AG09319 (cell line): Measurements from ENCODE around the gene DRG2.

Experiments
- DNase-seq: peaks from one replicate; pipeline ENCODE4 v3.0.0-alpha.2; 2010; ENCODE audit warnings: low read depth; ENCODE audit errors: extremely low read depth
- CTCF ChIP-seq: IDR thresholded peaks from 2 replicates; pipeline ENCODE4 v1.5.1; 2011; ENCODE audit warnings: low read depth, mild to moderate bottlenecking, inconsistent platforms, low read length, moderate library complexity

Gene DRG2

GRCh38 chr17:18121144-18121910 is 33.6 kb downstream of the DRG2 start:
- no peak for DNase-seq

GRCh38 chr17:18122990-18123753 is 35.4 kb downstream of the DRG2 start:
- no peak for DNase-seq
- no peak for TF ChIP-seq CTCF

More at GRCh38 chr17:18121144-18121910, 33.6 kb downstream of the DRG2 start:
- TF ChIP-seq CTCF: no peak

DNA sequence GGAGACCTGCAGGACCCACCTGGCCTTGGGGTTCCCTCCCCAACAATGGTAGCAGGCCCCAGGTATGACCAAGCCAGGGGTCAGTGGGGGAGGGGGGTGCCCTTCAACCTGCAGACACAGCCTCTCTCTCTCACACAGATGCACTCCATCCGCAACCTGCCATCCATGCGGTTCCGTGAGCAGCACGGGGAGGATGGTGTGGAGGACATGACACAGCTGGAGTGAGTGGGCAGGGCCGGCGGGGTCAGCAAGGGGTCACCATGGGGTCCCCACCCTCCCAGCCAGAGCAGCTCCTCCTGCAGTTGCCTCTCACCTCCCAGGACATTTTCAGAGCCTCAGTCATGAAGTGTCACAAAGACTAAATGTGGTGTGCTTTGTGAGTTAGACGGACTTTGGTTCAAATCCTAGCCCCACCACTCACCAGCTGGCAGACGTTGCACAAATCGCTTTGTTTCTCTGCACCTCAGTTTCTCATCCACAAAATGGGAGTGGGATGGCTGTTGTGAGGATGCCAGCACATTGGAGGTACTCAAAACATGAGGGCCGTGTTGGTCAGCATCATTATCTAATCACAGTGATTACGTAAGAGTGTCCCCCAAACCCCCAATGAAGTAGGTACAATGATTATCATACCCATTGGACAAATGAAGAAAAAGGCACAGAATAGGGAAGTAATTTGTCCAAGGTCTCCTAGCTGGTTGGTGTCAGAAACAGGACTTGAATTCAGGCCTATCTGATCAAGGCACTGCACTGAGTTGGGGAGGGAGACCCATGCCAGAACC is 36.8 kb downstream of the DRG2 start:
- no peak for TF ChIP-seq CTCF
- no peak for DNase-seq

GRCh38 chr17:18129041-18129502 is 41.3 kb downstream of the DRG2 start:
- TF ChIP-seq CTCF: no peak
- DNase-seq: no peak

GRCh38 chr17:18132711-18133110 is 45.0 kb downstream of the DRG2 start:
- DNase-seq: no peak
- TF ChIP-seq CTCF: no peak

GRCh38 chr17:18136357-18136756 is 48.6 kb downstream of the DRG2 start:
- DNase-seq: no peak
- no peak for TF ChIP-seq CTCF
